Measurements from ENCODE around the gene OXTR.
A peak's percentile ranks its signal among the peaks of the same experiment; 100 is the strongest.

OXTR gene

GRCh38 chr3:8769088-8769822 is at the start of gene OXTR:
OXTR (minus strand) TSS chr3:8769613; CDS start chr3:8768187, 1,426 bp downstream.
- peak; percentile 41 for DNase-seq

DNA sequence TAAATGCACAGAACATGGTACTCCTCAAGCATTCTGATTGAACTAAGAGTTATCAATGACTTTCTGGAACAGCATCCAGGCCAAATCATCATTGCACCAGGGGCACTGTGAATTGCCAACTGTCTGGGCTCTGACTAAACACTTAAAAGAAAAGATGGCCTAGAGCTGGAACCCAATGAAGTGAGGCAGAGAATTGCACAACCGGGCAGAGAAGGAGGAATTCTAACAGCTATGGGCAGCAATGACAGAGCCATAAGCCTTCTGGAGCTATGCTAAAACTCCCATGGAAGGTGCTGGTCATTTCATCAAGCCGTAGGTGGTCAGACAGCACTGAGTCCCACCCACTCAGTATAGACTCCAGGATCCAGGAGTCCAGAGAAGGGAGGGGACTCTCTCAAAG is 48.1 kb upstream of the OXTR start:
- no peak for DNase-seq

DNA sequence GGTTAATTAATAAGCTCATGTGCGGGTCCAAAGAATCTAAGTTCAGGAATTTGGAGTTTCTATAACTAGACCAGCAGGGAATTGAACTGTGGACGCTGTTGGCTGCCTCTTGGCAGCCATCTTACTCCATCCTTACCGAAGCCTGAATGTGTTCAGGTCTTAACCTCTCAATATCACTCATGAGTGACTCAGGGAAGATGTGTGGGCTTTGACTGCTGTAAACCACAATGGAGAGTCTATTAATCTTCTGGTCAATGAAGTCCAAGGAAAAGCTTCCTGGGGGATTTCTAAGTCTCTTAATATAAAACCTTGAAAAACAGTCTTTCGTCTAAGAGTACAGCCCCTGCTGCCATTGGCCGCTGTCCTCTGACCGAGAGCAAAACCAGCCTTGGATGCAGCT is 46.7 kb upstream of the OXTR start:
- DNase-seq = no peak

DNA sequence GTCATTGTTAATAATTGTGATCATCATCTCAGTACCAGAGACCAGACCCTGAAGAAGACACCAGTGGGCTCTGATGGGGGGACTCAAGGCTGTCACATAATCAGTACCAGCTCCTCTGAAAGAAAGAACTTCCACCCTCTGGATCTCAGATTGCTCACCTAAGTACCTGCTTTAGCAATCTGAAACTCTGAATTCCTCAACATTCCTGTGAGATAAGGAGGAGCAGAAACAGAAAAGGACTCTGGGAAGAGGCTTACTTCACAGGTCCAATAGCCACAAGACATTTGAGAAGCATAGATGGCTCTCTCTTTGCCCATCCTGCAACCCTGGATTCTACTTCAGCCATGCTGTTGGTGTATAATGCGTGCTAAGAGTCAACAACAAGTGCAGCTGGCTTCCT is 44.0 kb upstream of the OXTR start:
- no peak for DNase-seq

DNA sequence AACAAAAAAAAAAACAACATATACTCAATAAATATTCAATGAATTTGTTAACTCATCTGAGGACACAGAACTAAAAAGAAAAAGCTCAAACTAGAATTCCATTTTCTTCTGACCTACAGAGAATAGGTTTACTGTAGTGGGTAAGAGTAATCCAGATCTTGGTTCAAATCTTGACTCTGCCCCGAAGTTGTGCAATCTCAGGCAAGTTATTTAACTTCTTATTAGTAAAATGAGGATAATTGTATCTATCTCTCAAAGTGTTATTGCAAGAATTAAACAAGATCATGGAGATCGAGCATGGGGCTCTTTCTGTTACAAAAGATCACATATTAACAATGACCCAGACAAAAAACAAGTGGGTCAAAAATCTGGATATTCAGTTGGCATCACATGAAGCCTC is 41.1 kb upstream of the OXTR start:
- DNase-seq = no peak

- DNase-seq = no peak
Observed at GRCh38 chr3:8805774-8806173, 36.4 kb upstream of the OXTR start.

- DNase-seq = no peak
Observed at GRCh38 chr3:8802256-8802655, 32.8 kb upstream of the OXTR start.

GRCh38 chr3:8800016-8800415 is 30.6 kb upstream of the OXTR start:
- DNase-seq = no peak

DNA sequence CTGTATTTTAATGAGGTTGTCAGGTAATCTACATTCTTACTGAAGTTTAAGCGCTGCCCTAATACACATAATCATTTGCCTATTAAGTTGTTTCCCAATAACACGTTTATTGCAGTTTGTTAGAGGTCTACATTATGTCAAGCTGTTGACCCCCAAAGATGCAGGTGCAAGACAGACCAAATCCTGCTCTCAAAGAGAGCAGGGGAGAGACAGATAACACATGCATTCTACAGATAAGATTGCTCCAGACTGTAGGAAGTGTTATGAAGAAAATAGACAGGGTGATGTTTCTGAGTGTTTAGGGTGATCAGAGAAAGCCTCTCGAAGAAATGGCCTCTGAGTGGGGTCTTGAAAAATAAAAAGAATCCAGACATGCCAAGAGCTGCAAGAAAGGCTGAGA is 24.8 kb upstream of the OXTR start:
- no peak for DNase-seq

- DNase-seq = no peak
Observed at GRCh38 chr3:8793242-8793641, 23.8 kb upstream of the OXTR start.

DNA sequence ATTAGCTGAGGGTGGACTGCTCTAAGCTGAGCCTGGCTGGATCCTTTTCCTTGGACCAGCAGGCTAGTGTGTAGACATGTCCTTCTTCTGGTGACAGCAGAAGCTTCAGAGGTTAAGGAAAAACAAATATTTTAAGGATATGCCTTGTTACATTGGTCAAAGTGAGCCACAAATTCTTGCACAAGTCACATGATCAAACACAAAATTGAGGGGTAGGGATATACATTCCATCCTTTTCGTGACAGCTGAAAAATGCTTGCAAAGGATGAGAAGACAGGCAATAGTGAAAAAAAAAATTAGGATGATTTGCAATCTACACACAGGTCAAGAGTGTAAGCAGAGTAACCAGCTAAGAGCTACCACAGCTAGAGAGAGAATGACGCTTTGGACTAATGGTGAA is 21.1 kb upstream of the OXTR start:
- DNase-seq = no peak

DNA sequence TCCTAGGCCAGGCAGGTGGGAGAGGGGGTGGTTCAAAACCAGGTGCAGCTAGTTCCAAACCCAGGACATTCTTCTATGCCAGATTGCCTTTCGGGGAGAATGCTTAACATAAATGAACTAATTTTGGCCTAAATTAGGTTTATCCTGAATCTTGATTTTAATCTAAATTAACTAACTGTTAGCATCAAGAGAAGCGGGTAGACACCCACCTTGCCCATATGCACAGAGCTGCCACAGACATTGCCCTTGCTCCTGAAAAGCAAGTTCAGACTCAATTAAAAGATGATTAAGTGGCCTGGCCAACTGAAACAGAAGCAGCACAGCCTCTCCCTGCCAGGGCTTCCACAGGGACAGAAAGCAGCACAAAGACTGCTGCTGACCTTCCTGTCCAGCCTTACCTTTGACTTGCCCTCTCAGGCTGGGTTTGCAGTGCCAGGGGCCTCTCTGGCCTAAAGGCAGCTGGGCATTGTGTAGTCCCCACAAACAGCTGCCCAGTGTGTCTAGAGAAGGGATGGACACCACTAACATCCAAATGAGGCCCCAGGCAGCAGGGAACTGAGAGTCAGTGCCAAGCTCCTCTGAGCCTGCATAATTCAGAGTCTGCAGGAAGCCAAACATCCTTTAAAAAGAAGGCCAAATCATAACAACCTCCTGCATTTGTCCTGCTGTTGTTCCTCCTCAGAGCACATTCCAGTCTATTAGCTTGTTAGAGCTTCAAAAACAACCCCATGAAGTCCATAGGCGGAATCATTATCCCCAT is 15.4 kb upstream of the OXTR start:
- no peak for DNase-seq

DNA sequence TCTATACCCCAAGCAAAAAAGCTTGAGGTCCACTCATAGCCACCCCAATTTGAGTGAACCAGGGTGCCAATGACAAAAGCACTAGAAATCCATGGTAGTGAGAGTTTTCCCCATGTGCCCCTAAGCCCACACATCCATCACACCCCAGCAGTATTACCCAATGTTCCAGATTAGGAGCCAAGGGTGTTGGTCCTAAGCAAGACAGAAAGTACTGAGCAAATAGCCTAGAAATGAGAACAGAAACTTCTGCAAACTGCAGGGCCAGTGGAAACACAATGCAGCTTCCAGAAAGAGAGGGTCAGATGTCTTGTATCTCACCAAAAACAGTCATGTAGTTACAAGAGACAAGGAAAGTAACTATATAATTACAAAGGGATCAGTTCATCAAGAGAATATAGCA is 10.9 kb upstream of the OXTR start:
- DNase-seq = no peak

GRCh38 chr3:8778475-8778874 is 9.1 kb upstream of the OXTR start:
- DNase-seq = no peak

GRCh38 chr3:8777978-8778267 is 8.5 kb upstream of the OXTR start:
- no peak for DNase-seq

DNA sequence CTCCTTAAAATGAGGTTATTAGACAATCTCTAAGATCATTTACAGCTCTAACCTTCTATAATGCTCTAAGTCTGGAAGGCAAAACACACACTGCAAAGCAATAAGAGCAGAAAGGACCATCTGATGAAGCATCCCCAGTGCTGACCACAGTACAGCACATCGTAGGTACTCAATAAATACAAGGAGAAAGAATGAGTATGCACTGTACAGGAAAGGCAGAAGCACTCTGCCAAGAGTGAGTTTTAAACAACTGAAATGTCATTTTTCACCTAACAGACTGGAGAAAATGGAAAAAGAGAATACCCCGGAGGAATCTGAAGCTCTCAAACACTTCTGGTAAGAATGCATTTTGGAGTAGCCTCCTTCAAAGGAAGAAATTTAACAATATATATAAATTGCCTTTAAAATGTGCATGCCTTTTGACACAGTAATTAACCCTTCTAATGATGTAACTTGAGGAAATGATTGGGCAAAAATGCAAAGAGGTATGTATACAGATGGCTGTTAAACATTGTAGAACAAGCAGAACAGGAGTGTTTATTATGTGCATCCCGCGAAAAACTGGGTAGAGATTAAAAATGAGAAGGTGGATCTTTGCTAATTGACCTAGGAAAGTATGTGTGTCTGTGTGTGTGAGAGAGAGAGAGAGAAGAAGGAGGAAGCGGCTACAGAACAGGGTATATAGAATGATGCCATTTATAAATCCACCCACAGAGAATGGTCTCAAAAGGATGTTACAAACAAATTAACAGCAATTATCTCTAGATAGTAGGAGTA is 8.0 kb upstream of the OXTR start:
- DNase-seq = no peak

GRCh38 chr3:8776406-8776805 is 7.0 kb upstream of the OXTR start:
- no peak for DNase-seq

DNA sequence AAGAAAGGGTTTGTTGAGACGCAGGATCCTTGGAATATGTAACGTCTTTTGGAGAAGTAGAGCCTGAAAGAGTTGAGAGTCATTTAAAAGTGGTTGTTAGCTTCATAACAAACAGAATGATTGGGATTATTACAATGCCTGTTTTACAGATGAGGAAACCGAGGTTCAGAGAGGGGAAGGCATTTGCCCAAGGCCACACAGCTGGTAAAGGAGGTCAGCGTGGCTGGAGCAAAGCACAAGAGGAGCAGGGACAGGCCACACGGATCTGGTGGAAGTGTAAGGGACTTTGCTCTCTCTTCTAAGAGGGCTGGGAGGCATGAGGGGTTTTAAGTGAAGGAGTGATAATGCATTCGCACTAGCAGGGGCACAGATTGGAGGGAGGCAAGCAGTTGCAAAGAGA is 6.2 kb upstream of the OXTR start:
- DNase-seq = no peak

DNA sequence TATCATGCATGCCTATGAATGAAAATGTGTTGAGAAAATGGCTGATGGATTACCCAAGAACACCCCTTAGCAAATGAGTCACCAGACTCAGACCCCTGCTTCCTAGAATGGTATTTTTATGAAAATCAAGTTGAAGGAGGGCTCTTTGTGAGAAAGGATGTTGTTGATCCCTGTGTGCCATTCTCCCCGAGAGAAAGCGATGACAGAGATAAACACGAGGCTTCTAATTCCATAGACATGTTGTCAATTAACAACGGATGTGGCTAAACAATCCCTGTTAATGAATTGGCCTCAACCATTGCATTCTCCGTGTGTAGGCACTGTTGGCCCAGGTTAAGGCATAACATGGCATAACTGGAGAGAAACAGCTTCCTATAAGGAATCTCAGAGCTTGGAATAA is 5.8 kb upstream of the OXTR start:
- DNase-seq = no peak

- no peak for DNase-seq
Observed at GRCh38 chr3:8773941-8774542, 4.6 kb upstream of the OXTR start.

DNA sequence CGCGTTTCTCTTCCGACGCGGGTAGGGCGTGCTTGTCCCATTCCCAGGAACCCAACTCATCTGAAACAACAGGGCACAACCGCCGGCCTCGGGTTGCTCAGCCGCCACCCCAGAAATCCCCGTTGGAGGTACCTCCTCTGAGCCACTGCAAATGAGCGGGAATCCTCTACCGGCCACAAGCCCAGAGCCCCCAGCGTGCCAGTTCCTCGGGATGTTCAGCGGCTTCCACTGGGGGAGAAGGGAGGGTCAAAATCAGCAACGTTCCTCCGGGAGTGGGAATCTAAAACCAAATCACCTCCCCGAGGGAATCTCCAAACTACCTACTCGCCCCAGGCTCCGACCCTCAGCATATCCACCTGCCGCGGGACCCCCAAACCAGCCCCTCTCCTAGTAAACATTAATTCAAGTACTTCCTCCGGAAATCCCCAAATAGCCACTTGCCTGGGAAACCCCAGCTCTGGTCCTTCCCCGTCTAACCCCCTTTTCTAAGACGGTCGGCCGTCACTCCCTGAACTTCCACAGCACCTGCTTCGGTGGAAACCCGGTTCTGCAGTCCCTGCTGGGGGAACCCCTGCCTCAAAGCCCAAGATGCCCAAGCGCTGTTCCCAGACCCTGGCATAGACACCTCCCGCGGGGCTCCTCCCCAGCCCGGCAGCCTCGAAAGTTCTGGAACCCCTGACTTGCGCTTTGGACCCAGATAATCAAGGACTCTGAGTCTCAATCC is 887 bp downstream of the OXTR start:
- no peak for DNase-seq

GRCh38 chr3:8767667-8768363 is 1.6 kb downstream of the OXTR start:
- DNase-seq = no peak

All from CD4-positive, alpha-beta T cell treated with Interleukin-17A for 4 hours (primary cell).